Loucy (cell line): ENCODE data around the gene OSBPL8.

ENCODE experiments used
- H2AFZ ChIP-seq: fragments of 200-600 bp; sonication (generic); 2 replicates; pipeline ENCODE4 v1.6.0; 2016; ENCODE audit warnings: antibody characterized with exemption, mild to moderate bottlenecking, low read length, moderate library complexity
- H3F3A ChIP-seq: fragments of 200-600 bp; 2 replicates; pipeline ENCODE4 v1.6.0; 2016; ENCODE audit warnings: antibody characterized with exemption, low read depth, mild to moderate bottlenecking
- H3K27me3 ChIP-seq: fragments of 200-600 bp; sonication (generic); 2 replicates; pipeline ENCODE4 v1.6.1; 2014; ENCODE audit warnings: low read length, mild to moderate bottlenecking; ENCODE audit not compliant: insufficient read depth, poor library complexity, severe bottlenecking
- H3K36me3 ChIP-seq: fragments of 200-600 bp; sonication (generic); 2 replicates; pipeline ENCODE4 v1.6.1; 2016; ENCODE audit warnings: low read length; ENCODE audit not compliant: insufficient read depth
- H3K4me1 ChIP-seq: fragments of 200-600 bp; sonication (generic); 2 replicates; pipeline ENCODE4 v1.5.1; 2014; ENCODE audit warnings: low read length, mild to moderate bottlenecking; ENCODE audit not compliant: insufficient read depth, poor library complexity, severe bottlenecking
- H3K4me2 ChIP-seq: fragments of 200-600 bp; sonication (generic); 2 replicates; pipeline ENCODE4 v1.6.0; 2014; ENCODE audit warnings: antibody characterized with exemption, low read length, low read depth, mild to moderate bottlenecking; ENCODE audit not compliant: poor library complexity, severe bottlenecking
- H3K4me3 ChIP-seq: fragments of 200-600 bp; sonication (generic); 2 replicates; pipeline ENCODE4 v1.5.1; 2014; ENCODE audit warnings: low read length, mild to moderate bottlenecking, mixed read lengths; ENCODE audit not compliant: poor library complexity, severe bottlenecking
- H3K79me2 ChIP-seq: fragments of 200-600 bp; sonication (generic); 2 replicates; pipeline ENCODE4 v1.6.1; 2014; ENCODE audit warnings: low read length; ENCODE audit not compliant: insufficient read depth
- H3K9ac ChIP-seq: fragments of 200-600 bp; sonication (generic); 2 replicates; pipeline ENCODE4 v1.6.0; 2014; ENCODE audit warnings: mild to moderate bottlenecking, low read depth, low read length, moderate library complexity; ENCODE audit not compliant: poor library complexity, severe bottlenecking
- H3K9me2 ChIP-seq: fragments of 200-600 bp; sonication (generic); replicated peaks from 2 replicates; pipeline ENCODE4 v1.6.1; 2016; ENCODE audit warnings: low read depth, low read length, mixed read lengths
- H3K9me3 ChIP-seq: fragments of 200-600 bp; sonication (generic); 2 replicates; pipeline ENCODE4 v1.6.1; 2014; ENCODE audit warnings: mild to moderate bottlenecking, antibody characterized with exemption, low read length, low read depth; ENCODE audit not compliant: insufficient read depth
- H4K20me1 ChIP-seq: fragments of 200-600 bp; sonication (generic); 2 replicates; pipeline ENCODE4 v1.6.0; 2014; ENCODE audit warnings: antibody characterized with exemption, low read length, mild to moderate bottlenecking; ENCODE audit not compliant: insufficient read depth, poor library complexity, severe bottlenecking
- EZH2phosphoT487 ChIP-seq: fragments of 200-600 bp; IDR thresholded peaks from 2 replicates; pipeline ENCODE4 v1.6.1; 2018; ENCODE audit warnings: antibody characterized with exemption, mild to moderate bottlenecking, moderate library complexity, borderline replicate concordance
- TF ChIP-seq, protein P1 (sequence below): fragments of 200-600 bp; sonication (generic); conservative IDR thresholded peaks from 2 replicates; pipeline ENCODE4 v1.5.1; 2014; ENCODE audit warnings: mild to moderate bottlenecking, antibody characterized with exemption, low read length

Gene OSBPL8

GRCh38 chr12:76460807-76461206 is 98.8 kb downstream of the OSBPL8 start:
- Histone ChIP-seq H3K9me3 (no peaks in the 10 kb centered on the region), H3K4me3 (no peak overlapping the region), H3F3A (no peaks in the 10 kb centered on the region), H3K27me3 (no peaks in the 10 kb centered on the region), H3K9me2 (no peaks in the 10 kb centered on the region), H3K9ac (no peak overlapping the region), H3K79me2 (peaks cover 23% of the 10 kb centered on the region), H3K4me2 (no peak overlapping the region), H4K20me1 (peaks cover 4% of the 10 kb centered on the region), H3K36me3 (no peaks in the 10 kb centered on the region), H2AFZ (no peak overlapping the region), H3K4me1 (no peaks in the 10 kb centered on the region)
- TF ChIP-seq EZH2phosphoT487 = no peak
- TF ChIP-seq, protein P1, sequence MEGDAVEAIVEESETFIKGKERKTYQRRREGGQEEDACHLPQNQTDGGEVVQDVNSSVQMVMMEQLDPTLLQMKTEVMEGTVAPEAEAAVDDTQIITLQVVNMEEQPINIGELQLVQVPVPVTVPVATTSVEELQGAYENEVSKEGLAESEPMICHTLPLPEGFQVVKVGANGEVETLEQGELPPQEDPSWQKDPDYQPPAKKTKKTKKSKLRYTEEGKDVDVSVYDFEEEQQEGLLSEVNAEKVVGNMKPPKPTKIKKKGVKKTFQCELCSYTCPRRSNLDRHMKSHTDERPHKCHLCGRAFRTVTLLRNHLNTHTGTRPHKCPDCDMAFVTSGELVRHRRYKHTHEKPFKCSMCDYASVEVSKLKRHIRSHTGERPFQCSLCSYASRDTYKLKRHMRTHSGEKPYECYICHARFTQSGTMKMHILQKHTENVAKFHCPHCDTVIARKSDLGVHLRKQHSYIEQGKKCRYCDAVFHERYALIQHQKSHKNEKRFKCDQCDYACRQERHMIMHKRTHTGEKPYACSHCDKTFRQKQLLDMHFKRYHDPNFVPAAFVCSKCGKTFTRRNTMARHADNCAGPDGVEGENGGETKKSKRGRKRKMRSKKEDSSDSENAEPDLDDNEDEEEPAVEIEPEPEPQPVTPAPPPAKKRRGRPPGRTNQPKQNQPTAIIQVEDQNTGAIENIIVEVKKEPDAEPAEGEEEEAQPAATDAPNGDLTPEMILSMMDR = no peak

DNA sequence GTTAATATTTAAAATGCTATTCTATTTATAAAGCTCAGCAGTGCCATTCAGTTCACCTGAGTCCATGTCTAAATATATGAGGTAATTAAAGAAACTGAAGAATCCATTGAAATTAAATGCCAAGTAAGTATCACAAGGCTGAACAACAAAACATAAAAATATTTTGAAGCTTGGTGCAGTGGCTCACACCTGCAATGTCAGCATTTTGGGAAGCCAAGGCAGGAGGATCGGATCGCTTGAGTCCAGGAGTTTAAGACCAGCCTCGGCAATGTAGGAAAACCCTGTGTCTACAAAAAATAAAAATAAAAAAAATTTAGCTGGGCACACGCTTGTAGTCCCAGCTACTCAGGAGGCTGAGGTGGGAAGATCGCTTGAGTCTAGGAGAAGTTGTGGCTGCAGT is 101.8 kb downstream of the OSBPL8 start:
- no peaks in the 10 kb centered on the region for H3K4me1 ChIP-seq
- H3K27me3 ChIP-seq = no peaks in the 10 kb centered on the region
- peaks cover 18% of the 10 kb centered on the region for H3K79me2 ChIP-seq
- H3K4me2 ChIP-seq = no peak overlapping the region
- H4K20me1 ChIP-seq = peaks cover 10% of the 10 kb centered on the region
- H2AFZ ChIP-seq = no peak overlapping the region
- no peaks in the 10 kb centered on the region for H3K9me3 ChIP-seq
- no peaks in the 10 kb centered on the region for H3K9me2 ChIP-seq
- TF ChIP-seq, protein P1 = no peak
- TF ChIP-seq EZH2phosphoT487 = no peak
- no peak overlapping the region for H3K4me3 ChIP-seq
- H3F3A ChIP-seq = no peaks in the 10 kb centered on the region
- H3K36me3 ChIP-seq = no peaks in the 10 kb centered on the region
- no peak overlapping the region for H3K9ac ChIP-seq

DNA sequence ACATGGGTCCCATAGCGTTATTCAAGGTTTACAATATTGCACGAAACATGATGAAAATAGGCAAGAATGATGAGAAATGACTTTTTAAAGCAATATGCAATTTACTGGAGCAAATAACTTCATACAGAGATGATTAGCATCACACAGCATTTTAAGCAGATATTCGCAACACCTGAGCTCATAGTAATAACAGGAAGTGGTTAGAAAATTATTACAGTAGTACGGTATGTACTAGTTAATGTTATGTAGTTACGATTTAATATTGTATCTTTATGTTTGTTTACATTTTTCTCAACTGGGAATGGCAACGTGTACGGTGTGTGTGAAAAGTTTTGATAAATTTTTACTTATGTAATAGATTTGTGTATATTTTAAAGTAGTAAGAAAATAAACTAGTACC is 102.6 kb downstream of the OSBPL8 start:
- Histone ChIP-seq H3F3A (no peaks in the 10 kb centered on the region), H4K20me1 (peaks cover 10% of the 10 kb centered on the region), H3K4me3 (no peak overlapping the region), H3K36me3 (no peaks in the 10 kb centered on the region), H2AFZ (no peak overlapping the region), H3K79me2 (peaks cover 10% of the 10 kb centered on the region), H3K27me3 (no peaks in the 10 kb centered on the region), H3K9me3 (no peaks in the 10 kb centered on the region), H3K9me2 (no peaks in the 10 kb centered on the region), H3K9ac (no peak overlapping the region), H3K4me2 (no peak overlapping the region), H3K4me1 (no peaks in the 10 kb centered on the region)
- TF ChIP-seq, protein P1 = no peak
- no peak for TF ChIP-seq EZH2phosphoT487
